MCF 10A (cell line): ENCODE data around the gene MAT2A. TPM values are rescaled to one million over a fixed set of nuclear protein-coding genes. Genes with fewer than 3 reads are reported as not detected.

Source experiments
- BruUV-seq: library from RNA; stranded (reverse); fragments of 400-500 nt; replicated peaks from 2 replicates; lab custom pipeline; 2021; lab: Mats Ljungman, UMichigan
- CTCF ChIA-PET: fragments of 300-600 bp; sonication (Branson Sonifier 250); formaldehyde crosslinking; extraction: SDS; loops from one replicate; lab custom pipeline; 2021; ENCODE audit warnings: antibody characterized with exemption, inconsistent platforms; lab: Yijun Ruan, JAX
- POLR2A ChIA-PET: fragments of 300-600, 350-650 bp; sonication (Branson Sonifier 250); formaldehyde crosslinking; extraction: SDS; loops from one replicate; lab custom pipeline; 2020; ENCODE audit warnings: antibody characterized with exemption, inconsistent platforms; lab: Yijun Ruan, JAX
- DNase-seq: peaks from one replicate; pipeline ENCODE4 v3.0.0-alpha.2; 2018; ENCODE audit not compliant: unreplicated experiment
- H3K27ac Mint-ChIP-seq: one replicate; pipeline ENCODE4 v1.8.0; 2022; ENCODE audit warnings: mild to moderate bottlenecking, low read depth, mixed read lengths; ENCODE audit not compliant: unreplicated experiment
- H3K27me3 Mint-ChIP-seq: one replicate; pipeline ENCODE4 v1.8.0; 2022; ENCODE audit warnings: mixed read lengths; ENCODE audit not compliant: insufficient read depth, unreplicated experiment
- H3K36me3 Mint-ChIP-seq: one replicate; pipeline ENCODE4 v1.8.0; 2022; ENCODE audit warnings: mild to moderate bottlenecking, moderate library complexity, mixed read lengths; ENCODE audit not compliant: insufficient read depth, unreplicated experiment
- H3K4me1 Mint-ChIP-seq: one replicate; pipeline ENCODE4 v1.8.0; 2022; ENCODE audit warnings: mixed read lengths; ENCODE audit not compliant: insufficient read depth, unreplicated experiment
- H3K4me3 Mint-ChIP-seq: one replicate; pipeline ENCODE4 v1.8.0; 2022; ENCODE audit warnings: mild to moderate bottlenecking, moderate library complexity, mixed read lengths; ENCODE audit not compliant: unreplicated experiment
- H3K9me3 Mint-ChIP-seq: one replicate; pipeline ENCODE4 v1.8.0; 2022; ENCODE audit warnings: mixed read lengths; ENCODE audit not compliant: unreplicated experiment
- CTCF ChIP-seq: fragments of 200-600 bp; IDR thresholded peaks from one replicate; pipeline ENCODE4 v1.8.0; 2022; ENCODE audit warnings: antibody characterized with exemption, mild to moderate bottlenecking; ENCODE audit not compliant: unreplicated experiment
- intact Hi-C: fragments of 100-400 bp; cut with micrococcal nuclease; formaldehyde crosslinking; loops from 2 replicates; pipeline ENCODE4 v1.14.1; 2022
- total RNA-seq: library from RNA; stranded (reverse); gene quantifications from 2 replicates; pipeline ENCODE4 v1.2.3, GENCODE V29; 2022

The MAT2A gene
- total RNA-seq, 1 experiment from 2014 or later = 366 TPM

- DNase-seq = no peak
- Mint-ChIP-seq H3K36me3 (peaks cover 71% of the 10 kb centered on the region), H3K4me1 (peaks cover 37% of the 10 kb centered on the region), H3K27me3 (no peaks in the 10 kb centered on the region), H3K27ac (no peak overlapping the region), H3K9me3 (no peaks in the 10 kb centered on the region), H3K4me3 (no peak overlapping the region)
- BruUV-seq = no TSS peak
- POLR2A ChIA-PET = interaction anchor here (0.6 to 18.1 kb wide), 20 partner anchors 6 to 218 kb away, joined by 3 to 376 read pairs (median 6); partner anchors contain the start of genes ELMOD3, GGCX, MAT2A and RETSAT
- CTCF ChIA-PET = interaction anchor here (0.6 to 12.7 kb wide), 6 partner anchors 9 to 155 kb away, joined by 3 to 293 read pairs (median 5); partner anchors contain the start of gene SH2D6
- intact Hi-C loops = loop anchor here (5.0 kb wide), 1 partner anchor 194 kb away; the partner anchor contains the start of genes ELMOD3 and RETSAT
- TF ChIP-seq CTCF = no peak
Measured at GRCh38 chr2:85545780-85546240, 6.8 kb downstream of the MAT2A start.

- no peak for TF ChIP-seq CTCF
- Mint-ChIP-seq H3K27me3 (no peaks in the 10 kb centered on the region), H3K4me3 (no peak overlapping the region), H3K36me3 (peaks cover 71% of the 10 kb centered on the region), H3K9me3 (no peaks in the 10 kb centered on the region), H3K27ac (peak overlapping the region; percentile 20), H3K4me1 (peaks cover 27% of the 10 kb centered on the region)
- ChIA-PET CTCF (interaction anchor here (12.7 kb wide), 1 partner anchor 123 kb away, joined by 293 read pairs; the partner anchor contains the start of gene SH2D6), POLR2A (interaction anchor here (0.6 to 18.1 kb wide), 14 partner anchors 8 to 220 kb away, joined by 3 to 376 read pairs (median 8); partner anchors contain the start of genes ELMOD3, MAT2A, RETSAT and SH2D6)
- intact Hi-C loops = loop anchor here (5.0 kb wide), 1 partner anchor 195 kb away; the partner anchor contains the start of genes ELMOD3 and RETSAT
- no TSS peak for BruUV-seq
- peak; percentile 39 for DNase-seq
Measured at GRCh38 chr2:85547089-85547858, 8.3 kb downstream of the MAT2A start.

- Mint-ChIP-seq H3K4me3 (no peak overlapping the region), H3K4me1 (peaks cover 20% of the 10 kb centered on the region), H3K27ac (no peak overlapping the region), H3K36me3 (peaks cover 70% of the 10 kb centered on the region), H3K27me3 (no peaks in the 10 kb centered on the region), H3K9me3 (no peaks in the 10 kb centered on the region)
- ChIA-PET CTCF (interaction anchor here (0.6 to 12.7 kb wide), 6 partner anchors 8 to 622 kb away, joined by 3 to 293 read pairs (median 9); partner anchors contain the start of genes MAT2A and SH2D6), POLR2A (interaction anchor here (0.6 to 16.8 kb wide), 18 partner anchors 8 to 220 kb away, joined by 3 to 287 read pairs (median 4); partner anchors contain the start of genes ELMOD3, GGCX, MAT2A and RETSAT)
- BruUV-seq = no TSS peak
- DNase-seq = no peak
- intact Hi-C loops = loop anchor here (5.0 kb wide), 1 partner anchor 196 kb away; the partner anchor contains the start of genes ELMOD3 and RETSAT
- no peak for TF ChIP-seq CTCF
Measured at GRCh38 chr2:85547859-85548607, 9.1 kb downstream of the MAT2A start.
